ENCODE data around the gene MIAT. TPM values are rescaled to one million over a fixed set of nuclear protein-coding genes. Genes with fewer than 3 reads are reported as not detected.

Gene MIAT
- total and polyA plus RNA-seq, 11 donors: 0.12 to 2.7 (median 0.47) TPM

DNA sequence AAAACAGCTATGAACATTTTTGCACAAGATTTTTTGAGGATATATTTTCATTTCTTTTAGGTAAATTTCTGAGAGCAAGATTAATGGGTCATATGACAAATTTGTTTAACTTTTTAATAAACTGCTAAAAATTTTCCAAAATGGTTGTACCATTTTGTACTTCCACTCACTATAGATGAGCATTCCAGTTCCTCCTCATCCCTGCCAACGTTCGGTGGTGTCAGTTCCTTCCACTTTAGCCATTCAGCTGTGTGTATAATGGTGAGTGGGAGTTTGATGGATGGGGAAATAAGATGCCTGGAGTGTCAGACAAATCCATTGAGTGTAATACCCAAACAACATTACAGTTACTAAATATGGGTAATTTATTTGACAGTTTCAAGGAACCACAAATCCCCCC, 49.7 kb downstream of the MIAT start:
- H3K27me3 ChIP-seq: no peaks in the 10 kb centered on the region
- 93 to 94% (median 93%) methylated on average over 2 of the region's 2 CpGs for WGBS, 4 donors
- ATAC-seq: no peak
- no peak for DNase-seq
- H3K27ac ChIP-seq: no peak overlapping the region
- peaks cover 0 to 13% (median 0%) of the 10 kb centered on the region in 9 donors for H3K36me3 ChIP-seq
- H3K4me3 ChIP-seq: no peak overlapping the region
- peaks cover 0 to 15% (median 0%) of the 10 kb centered on the region in 12 donors for H3K4me1 ChIP-seq
- H3K9me3 ChIP-seq: peaks cover 0 to 11% (median 0%) of the 10 kb centered on the region in 12 donors
- TF ChIP-seq POLR2A (IDR thresholded peaks at IDR 0.05): no peak
- TF ChIP-seq, protein P1, sequence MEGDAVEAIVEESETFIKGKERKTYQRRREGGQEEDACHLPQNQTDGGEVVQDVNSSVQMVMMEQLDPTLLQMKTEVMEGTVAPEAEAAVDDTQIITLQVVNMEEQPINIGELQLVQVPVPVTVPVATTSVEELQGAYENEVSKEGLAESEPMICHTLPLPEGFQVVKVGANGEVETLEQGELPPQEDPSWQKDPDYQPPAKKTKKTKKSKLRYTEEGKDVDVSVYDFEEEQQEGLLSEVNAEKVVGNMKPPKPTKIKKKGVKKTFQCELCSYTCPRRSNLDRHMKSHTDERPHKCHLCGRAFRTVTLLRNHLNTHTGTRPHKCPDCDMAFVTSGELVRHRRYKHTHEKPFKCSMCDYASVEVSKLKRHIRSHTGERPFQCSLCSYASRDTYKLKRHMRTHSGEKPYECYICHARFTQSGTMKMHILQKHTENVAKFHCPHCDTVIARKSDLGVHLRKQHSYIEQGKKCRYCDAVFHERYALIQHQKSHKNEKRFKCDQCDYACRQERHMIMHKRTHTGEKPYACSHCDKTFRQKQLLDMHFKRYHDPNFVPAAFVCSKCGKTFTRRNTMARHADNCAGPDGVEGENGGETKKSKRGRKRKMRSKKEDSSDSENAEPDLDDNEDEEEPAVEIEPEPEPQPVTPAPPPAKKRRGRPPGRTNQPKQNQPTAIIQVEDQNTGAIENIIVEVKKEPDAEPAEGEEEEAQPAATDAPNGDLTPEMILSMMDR (IDR thresholded peaks at IDR 0.05): no peak
- intact Hi-C loops (cut with DNase I): no loop called here

DNA sequence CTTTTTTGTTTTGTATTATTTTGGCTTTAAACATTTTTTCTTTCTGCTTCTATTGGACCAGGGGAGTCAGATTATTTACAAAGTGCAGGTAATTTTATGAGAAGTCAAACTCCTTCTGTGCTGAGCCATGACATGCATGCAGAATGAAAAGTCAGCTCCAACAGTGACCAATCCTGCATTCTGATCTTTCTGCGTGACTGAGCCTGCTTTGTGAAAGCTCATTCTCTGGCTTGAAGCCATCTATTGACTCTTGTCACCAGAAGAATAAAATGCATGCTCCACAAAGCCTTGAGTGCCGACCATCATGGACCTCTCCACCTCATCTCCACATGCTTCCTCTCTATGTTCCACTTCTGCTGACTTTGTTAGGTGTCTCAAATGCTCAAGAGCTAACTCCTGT, 50.2 kb downstream of the MIAT start:
- Histone ChIP-seq H3K4me1 (peaks cover 0 to 15% (median 0%) of the 10 kb centered on the region in 12 donors), H3K4me3 (no peak overlapping the region), H3K9me3 (peaks cover 0 to 11% (median 0%) of the 10 kb centered on the region in 12 donors), H3K36me3 (peaks cover 0 to 17% (median 0%) of the 10 kb centered on the region in 9 donors), H3K27ac (no peak overlapping the region), H3K27me3 (no peaks in the 10 kb centered on the region)
- 76 to 86% (median 81%) methylated on average over 2 of the region's 2 CpGs for WGBS, 4 donors
- ATAC-seq: no peak
- DNase-seq: no peak
- intact Hi-C loops (cut with DNase I): no loop called here
- TF ChIP-seq, protein P1 (IDR thresholded peaks at IDR 0.05): no peak
- TF ChIP-seq POLR2A (IDR thresholded peaks at IDR 0.05): no peak

DNA sequence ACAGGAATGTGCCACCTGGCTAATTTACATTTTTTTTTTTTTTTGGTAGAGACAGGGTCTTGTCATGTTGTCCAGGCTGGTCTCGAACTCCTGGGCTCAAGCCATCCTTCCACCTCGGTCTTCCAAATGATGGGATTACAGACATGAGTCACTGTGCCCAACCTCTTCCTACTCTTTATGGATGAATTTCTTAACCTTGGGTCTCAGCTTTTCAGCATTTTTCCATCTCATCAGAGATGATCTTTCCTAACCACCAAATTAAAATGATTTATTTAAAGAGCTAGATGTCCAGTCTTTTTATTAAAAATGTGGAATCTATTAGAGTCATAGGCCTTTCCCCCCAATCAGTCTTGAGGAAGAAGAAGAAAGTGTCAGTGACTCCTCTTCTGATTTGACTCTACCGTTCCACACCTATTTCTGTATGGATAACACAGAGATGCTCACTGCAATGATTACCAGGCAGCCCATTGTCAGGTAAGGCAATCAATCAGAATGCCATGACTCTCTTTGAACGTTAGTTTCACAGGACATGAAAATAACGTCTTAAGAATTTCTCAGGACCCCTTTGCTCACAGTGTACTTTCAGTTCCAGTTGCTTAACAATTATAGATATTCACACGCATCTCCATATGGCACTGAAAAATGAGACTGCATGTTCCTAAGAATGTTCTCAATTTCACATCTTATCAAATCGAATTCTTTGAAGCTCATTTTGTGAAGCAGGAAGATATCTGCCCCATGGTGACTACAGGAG, 51.0 kb downstream of the MIAT start:
- DNase-seq (no peak), ATAC-seq (no peak)
- peaks cover 0 to 15% (median 0%) of the 10 kb centered on the region in 12 donors for H3K4me1 ChIP-seq
- 65 to 70% (median 67%) methylated on average over 7 of the region's 7 CpGs for WGBS, 4 donors
- intact Hi-C loops (cut with DNase I): no loop called here
- H3K27me3 ChIP-seq: no peaks in the 10 kb centered on the region
- H3K36me3 ChIP-seq: peaks cover 0 to 18% (median 0%) of the 10 kb centered on the region in 9 donors
- TF ChIP-seq, protein P1 (IDR thresholded peaks at IDR 0.05): no peak
- TF ChIP-seq POLR2A (IDR thresholded peaks at IDR 0.05): no peak
- H3K27ac ChIP-seq: peak overlapping the region in 3 of 12 donors; percentile 15 to 62 (median 30)
- peaks cover 0 to 11% (median 0%) of the 10 kb centered on the region in 12 donors for H3K9me3 ChIP-seq
- H3K4me3 ChIP-seq: no peak overlapping the region

DNA sequence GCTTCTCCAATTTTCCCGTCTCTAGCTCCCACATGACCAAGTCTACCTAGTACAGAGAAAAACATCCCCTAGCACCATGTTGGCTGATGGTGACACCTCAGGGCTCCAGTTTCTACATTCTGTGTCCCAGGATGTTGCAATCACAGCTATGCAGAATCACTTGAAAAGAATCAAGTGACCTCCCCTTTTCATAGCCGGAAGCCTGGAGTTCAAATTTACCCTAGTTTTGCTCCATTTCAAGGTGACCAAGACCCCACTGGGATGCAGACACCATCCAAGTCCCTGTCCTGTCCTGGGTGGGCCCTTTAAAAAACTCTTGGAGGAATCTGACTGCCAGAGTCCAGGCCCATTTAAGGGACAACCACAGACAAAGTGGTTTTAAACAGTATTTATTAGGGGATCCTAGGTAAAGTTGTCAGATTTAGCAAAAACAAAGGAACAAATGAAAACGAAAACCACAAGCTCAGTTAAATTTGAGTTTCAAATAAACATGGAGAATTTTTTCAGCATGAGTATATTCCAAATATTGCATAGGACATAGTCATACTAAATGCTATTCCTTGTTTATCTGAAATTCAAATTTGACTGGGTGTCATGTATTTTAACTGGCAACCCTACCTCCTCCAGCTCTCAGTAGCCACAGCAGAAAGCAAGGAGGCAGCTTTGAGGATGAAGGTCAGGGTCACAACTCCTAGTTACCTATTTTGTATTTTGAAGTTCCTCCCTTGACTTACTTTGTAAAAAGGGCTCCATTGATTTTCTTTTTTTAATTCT, 52.4 kb downstream of the MIAT start:
- H3K9me3 ChIP-seq: peaks cover 0 to 11% (median 0%) of the 10 kb centered on the region in 12 donors
- no peak for TF ChIP-seq POLR2A (IDR thresholded peaks at IDR 0.05)
- TF ChIP-seq, protein P1 (IDR thresholded peaks at IDR 0.05): no peak
- DNase-seq (no peak), ATAC-seq (no peak)
- H3K27ac ChIP-seq: peak overlapping the region in 2 of 12 donors; percentile 27 to 47
- intact Hi-C loops (cut with DNase I): no loop called here
- peaks cover 0 to 15% (median 2%) of the 10 kb centered on the region in 12 donors for H3K4me1 ChIP-seq
- WGBS, 4 donors: 93 to 99% (median 96%) methylated on average over 3 of the region's 3 CpGs
- H3K27me3 ChIP-seq: no peaks in the 10 kb centered on the region
- H3K36me3 ChIP-seq: peaks cover 0 to 18% (median 0%) of the 10 kb centered on the region in 9 donors
- no peak overlapping the region for H3K4me3 ChIP-seq

All from heart left ventricle (tissue), 16 donors.